NK-92 (cell line): Measurements from ENCODE around the gene FREM2.

Experiments used
- DNase-seq: peaks from one replicate; lab custom pipeline; 2025; ENCODE audit not compliant: unreplicated experiment; lab: John Stamatoyannopoulos, UW

FREM2 gene, protein sequence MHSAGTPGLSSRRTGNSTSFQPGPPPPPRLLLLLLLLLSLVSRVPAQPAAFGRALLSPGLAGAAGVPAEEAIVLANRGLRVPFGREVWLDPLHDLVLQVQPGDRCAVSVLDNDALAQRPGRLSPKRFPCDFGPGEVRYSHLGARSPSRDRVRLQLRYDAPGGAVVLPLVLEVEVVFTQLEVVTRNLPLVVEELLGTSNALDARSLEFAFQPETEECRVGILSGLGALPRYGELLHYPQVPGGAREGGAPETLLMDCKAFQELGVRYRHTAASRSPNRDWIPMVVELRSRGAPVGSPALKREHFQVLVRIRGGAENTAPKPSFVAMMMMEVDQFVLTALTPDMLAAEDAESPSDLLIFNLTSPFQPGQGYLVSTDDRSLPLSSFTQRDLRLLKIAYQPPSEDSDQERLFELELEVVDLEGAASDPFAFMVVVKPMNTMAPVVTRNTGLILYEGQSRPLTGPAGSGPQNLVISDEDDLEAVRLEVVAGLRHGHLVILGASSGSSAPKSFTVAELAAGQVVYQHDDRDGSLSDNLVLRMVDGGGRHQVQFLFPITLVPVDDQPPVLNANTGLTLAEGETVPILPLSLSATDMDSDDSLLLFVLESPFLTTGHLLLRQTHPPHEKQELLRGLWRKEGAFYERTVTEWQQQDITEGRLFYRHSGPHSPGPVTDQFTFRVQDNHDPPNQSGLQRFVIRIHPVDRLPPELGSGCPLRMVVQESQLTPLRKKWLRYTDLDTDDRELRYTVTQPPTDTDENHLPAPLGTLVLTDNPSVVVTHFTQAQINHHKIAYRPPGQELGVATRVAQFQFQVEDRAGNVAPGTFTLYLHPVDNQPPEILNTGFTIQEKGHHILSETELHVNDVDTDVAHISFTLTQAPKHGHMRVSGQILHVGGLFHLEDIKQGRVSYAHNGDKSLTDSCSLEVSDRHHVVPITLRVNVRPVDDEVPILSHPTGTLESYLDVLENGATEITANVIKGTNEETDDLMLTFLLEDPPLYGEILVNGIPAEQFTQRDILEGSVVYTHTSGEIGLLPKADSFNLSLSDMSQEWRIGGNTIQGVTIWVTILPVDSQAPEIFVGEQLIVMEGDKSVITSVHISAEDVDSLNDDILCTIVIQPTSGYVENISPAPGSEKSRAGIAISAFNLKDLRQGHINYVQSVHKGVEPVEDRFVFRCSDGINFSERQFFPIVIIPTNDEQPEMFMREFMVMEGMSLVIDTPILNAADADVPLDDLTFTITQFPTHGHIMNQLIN (N-terminal part only)

DNA sequence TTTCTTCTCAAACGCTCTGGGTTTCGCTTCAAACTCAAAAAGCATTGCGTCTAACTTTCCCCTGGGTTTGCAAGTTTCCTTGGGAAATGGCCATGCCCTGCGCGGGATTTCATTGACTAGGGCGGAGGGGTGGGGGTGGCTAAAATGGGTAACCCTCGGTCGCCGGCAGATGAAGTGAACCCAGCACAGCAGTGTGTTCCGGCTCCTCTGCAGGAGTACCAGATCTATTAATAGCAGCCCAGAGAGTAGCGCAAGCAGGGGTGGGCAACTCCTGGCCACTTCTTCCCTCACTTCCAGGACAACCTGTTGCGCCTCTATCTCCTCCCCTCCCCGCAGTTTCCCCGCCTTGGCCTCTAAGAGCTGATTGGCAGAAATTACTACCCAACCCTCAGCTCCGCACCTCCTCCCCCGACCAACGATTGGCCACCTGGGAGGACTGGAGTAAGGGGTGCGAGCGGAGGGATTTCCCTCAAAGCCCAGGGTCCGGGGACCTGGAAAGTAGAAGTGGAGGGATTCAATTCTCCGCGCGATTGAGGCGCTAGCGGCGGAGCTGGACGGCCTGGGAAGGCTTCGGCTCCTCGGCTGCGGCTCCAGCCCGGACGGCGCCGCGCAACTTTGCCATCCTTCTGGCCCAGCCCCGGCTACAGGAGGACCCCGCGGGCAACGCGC is at the start of gene FREM2:
Gene FREM2 (plus strand): TSS at position 501 of the 669 bp plus-strand sequence. CDS start 268 bp downstream, outside the sequence.
- DNase-seq = no peak

DNA sequence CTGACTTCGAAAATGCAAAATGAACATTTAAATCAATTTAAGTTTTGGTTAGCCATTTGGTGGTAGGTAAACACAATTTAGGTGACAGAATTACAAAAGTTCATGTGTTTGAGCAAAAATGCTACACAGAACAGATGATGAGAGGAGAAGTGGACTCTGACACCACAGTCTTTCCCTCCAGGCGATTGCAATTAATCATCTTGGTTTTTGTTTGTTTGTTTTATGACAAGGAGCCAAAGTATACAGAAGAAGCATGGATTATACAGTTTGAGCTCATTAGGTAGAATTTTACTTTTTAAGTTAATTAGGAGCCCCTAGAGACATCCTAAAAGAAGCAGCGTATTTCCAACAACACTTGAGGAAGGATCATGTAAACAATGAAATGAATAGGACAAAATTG is 49.3 kb upstream of the FREM2 start:
- DNase-seq = no peak

DNA sequence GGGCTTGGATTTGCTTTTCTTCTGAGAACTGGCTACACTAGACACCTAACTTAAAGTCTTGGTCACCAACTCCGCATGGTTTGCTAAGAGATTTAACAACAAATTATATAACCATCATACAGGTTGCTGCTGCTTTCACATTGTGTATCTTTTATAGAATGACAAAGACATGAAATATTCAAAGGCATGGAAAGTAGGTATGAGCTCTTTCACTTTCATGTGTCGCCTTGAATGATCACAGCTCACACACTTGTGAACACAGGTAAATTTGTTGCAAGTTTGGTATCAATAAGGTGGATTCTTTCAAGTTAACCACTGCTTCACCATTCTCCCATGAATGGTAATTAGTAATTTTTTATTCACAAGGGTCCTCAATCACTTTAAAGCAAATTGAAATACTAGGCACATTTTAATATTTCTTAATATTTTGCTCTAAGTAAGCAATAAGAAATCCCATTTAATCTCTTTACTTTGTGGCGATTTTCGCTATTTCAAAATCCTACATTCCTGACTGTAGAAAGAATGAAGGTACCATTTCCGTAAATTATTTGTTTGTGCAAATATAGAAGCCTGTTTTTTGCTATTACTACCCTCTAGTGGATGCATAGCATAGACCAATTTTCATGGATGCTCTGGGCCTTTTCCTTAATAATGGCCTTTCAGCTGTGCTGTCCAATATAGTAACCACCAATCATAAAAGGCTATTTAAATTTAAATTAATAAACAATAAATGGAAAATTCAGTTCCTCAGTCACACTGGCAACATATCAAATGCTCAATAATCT is 45.5 kb upstream of the FREM2 start:
- no peak for DNase-seq

DNA sequence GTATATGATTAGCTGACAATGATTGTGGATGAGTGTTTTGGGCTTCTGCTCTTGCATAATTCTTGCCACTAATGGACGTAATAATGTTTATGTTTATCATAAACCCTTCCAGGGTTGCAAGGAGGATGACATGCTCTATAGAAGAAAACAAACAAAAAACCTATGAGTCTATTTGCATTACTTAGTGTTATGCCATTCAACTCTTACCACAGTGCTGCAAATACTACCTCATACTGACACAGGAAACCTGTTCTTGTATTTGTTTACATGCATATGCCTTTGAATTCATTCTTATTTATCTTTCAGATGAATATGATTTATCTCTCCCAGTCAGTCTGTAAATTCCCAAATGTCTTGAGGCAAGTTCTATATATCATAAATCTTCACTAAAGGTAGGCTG is 39.6 kb upstream of the FREM2 start:
- DNase-seq = no peak

DNA sequence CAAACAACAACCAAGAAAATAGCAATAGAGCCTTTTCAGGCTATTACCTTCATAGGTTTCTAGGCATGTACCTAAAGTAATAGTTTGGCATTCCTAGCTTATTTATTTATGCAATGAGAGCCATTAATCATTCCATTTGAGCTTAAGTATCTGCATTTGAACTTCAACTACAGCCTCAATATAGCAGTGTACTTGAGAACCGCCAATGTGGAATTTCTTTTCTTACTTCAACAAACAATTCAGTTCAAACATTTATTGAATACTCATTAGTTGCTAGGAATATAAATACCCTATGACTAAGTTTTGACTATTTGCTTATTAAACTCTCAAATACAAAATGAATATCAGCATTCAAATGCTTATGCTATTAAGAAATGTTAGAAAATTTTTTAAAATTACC is 38.0 kb upstream of the FREM2 start:
- DNase-seq = no peak

DNA sequence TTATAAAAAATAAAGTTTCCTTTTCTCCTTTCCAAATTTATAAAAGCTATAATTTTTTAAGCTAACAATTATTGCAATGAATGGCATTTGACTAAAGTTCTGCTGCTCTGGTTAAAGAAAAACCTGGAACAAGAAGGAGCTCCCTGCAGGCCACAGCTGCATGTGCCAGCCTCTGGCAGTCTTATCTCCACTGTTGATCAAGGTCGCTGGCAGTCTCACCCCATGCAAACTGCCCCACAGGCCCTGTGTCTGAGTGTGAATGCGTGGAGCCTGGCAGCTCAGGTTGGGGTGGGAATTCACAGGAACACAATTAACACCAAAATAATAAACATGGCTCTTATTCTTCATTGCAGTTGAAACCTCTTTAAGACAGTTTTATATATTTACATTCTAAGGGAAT is 30.2 kb upstream of the FREM2 start:
- DNase-seq = no peak

DNA sequence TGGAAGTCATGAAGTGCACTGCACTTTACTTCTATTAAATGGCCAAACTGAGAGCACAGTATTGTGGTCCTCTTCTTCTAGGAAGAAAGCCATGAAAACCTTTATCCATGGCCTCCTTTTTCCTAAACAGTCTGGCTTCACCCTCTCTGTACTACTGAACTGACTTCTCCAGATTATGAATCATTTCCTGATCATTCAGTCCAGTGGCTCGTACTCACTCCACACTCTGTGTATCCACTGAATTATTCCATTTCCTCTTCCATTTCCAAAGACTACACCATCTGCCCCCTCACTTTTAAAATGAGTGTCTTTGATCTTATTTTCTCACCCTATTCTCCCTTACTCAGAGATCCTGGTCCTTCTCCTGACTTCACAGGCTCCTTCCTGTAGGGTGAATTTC is 29.7 kb upstream of the FREM2 start:
- DNase-seq = no peak

DNA sequence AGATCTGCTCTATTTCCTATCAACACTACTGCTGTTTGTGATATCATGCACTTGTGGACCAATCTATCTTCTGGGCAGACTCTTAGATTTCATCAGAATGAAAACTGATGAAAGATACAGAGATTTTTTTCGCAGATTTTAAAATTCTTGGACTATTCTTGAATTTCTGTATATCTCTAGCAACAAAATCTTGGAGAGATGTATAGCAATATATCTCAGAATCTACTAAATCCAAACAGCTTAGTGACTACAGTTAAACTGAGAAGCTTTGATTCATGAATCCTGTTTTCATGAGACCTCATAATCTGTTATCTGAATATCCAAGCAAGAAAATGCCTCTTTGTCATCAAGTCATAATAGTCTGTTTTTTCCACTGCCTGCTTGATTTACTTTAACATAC is 28.0 kb upstream of the FREM2 start:
- DNase-seq = no peak

DNA sequence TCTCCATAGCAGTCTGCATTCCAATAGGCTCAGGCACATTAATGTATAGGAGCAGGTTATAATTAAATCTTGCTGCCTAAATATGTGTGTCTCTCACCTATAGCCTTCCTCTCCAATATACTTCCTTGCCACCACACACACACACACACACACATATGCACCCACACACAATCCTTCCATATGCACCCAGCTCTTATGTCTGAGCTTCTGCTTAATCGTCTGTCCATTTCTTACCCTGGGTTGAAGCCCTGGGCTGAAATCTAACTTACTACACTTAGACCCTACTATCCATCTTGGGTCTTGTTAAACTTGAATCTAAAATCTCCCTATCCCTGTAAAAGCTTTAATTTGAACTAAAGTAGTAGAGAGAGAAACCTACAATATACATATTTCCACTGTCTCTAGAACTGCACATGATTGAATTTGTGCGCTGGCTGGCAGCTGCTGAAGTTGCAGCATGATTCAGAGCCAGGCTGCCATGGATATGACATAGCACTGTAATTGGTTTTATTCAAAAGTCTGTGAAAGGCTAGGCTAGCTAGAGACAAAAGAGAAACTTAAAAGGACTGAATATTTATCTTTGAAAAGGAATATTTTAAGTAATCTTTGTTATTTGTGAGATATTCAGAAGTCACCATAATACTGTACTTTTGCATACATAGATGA is 25.7 kb upstream of the FREM2 start:
- no peak for DNase-seq

DNA sequence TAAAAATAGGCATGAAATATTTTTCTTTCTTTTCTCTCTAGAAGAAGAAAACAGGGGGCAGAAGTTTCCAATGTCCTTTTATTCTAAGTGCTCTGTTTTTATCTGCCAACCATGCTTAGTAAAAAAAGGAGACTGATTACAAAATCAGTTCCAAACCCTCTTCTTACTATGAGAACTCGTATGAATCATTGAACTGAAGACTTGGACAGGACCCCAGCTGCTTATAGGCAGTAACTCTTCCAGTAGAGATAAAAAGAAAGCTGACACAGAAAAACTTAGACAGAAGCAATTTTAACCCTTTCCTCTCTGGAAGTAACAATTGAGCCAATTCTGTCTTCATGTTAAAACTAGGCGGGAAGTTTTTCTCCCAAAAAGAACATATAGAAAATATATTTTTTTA is 24.5 kb upstream of the FREM2 start:
- DNase-seq = no peak

DNA sequence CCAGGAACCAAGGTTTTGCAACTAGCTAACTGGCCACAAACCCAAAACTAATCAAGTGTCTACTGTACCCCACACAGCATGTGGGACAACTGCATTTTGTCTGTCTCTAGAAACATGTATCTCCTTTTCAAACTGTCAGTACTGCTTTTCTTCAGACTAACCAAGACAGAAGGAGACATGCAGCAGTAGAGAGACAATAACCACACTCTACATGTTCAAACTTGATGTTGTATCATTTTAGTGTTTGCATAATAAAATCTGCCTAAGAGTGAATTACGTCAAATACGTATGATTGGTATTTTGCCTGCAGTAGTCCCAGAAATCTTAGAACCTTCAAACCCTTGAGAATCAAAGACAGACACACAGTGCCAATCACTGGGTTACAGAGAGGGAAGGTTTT is 22.0 kb upstream of the FREM2 start:
- no peak for DNase-seq

DNA sequence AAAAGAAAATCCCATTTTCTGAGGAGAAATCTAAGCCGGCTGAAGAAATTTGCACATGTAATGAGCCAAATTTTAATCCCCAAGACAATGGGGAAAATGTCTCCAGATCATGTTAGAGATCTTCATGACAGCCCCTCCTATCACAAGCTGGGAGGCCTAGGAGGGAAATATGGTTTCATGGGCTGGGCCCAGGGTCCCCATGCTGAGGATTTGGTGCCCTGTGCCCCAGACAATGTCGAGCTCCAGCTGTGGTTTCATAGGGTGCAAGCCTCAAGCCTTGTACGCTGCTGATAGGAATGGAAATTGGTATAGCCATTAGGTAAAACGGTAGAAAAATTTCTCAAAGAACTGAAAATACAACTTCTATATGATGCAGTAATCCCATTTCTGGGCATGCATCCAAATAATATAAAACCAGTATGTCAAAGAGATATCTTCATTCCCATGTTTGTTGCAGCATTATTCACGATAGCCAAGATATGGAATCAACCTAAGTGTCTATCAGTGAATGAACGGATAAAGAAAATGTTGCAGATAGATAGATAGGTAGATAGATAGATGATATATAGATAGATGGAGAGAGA is 19.3 kb upstream of the FREM2 start:
- DNase-seq = no peak

DNA sequence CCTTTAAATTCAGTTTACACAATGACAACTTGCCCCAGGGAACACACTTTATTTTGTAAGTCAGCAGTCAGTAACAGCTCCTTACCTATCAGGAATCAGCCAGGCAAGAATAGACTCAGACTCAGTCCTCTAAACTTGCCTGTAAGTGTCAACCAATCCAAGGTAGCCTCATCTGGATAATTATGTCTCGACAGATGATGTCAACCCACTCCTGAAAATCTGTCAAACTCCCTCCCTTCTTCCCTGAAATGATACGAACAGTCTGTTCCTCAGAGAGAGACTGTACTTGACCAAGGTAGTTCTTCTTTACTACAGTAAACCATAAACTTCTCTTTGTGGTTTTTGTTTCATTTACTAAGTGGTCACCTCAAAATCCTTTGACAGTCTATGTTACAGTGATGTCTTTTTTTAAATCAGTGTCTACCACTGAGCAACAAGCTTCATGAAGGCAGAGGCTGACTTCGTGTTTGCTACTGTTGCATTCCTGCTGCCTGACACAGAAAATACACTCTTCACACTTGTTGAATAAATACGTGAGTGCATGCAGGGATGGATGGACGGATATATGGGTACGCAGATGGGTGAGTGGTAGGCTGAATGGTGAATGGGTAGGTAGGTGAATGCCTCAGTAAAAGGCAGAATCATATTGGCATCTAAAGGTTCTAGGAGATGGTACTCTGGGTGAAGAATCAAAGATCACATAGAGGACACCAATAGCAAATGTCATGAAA is 17.5 kb upstream of the FREM2 start:
- DNase-seq = no peak

DNA sequence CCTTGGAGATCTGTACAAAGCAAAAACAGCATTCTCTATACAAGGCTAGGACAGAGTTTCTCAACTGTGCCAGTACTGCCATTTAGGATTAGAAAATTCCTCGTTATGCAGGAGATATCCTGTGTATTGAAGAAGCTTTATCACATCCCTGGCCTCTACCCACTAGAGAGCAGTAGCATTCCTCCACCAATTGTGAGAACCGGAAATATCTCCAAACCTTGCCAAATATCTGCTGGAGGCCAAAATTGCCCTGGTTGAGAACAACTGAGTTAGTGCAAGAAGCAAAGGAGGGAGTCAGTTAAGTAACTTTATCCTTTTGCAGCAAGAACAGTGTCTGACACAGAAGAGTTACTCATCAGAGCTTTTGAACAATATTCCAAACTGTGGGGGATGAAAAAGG is 16.2 kb upstream of the FREM2 start:
- DNase-seq = no peak

DNA sequence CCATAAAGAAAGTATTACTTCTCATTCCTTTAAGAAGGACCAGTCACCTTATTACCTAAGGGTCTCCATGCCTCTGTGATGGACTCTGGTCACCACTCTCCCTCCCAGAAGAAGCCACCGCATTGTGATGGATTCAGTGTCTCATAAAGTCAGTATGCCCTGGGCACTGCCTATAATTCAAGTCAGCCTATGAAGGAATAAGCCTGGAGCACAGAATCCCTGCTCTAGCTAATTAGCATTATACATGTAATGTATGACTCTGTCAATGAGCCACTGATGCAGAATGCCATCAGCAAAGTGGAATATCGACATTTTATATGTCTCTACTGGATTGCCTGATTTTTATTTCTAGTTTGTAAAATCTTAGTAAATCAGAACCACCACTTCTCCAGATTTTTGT is 14.9 kb upstream of the FREM2 start:
- DNase-seq = no peak

DNA sequence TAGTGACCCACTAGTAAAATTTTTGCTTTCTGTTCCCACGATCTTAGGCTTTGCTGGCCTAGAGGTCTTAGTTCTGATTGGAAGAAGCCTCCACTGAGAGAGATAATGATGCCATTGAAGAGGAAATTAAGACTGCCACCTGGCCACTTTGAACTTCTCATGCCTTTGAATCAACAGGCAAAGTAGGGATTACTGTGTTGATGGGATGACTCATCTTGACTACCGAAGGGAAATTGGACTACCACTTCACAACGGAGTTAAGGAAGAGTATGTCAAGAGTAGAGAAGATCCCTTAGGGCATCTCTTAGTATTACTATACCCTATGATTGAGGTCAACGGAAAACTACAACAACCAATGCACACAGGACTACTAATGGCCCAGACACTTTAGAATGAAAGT is 12.7 kb upstream of the FREM2 start:
- DNase-seq = no peak

DNA sequence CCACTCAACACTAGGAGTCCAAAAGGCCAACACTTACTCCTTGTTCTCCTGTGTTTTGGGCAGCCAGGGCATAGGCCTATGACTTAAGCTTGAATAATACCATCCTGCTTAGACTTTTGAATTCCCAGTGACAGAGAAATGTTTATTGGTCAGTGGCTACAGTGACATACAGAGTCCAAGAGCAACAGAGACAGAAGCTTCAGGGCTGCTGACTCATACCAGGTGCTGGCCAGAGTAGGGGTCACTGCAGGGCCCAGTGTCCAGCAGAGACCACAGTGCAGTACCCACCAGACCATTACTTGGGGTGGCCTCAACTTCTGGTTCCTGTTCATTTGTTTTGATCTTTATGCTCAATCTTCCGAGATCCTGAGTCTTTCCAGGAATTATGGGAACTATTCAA is 6.0 kb upstream of the FREM2 start:
- no peak for DNase-seq

DNA sequence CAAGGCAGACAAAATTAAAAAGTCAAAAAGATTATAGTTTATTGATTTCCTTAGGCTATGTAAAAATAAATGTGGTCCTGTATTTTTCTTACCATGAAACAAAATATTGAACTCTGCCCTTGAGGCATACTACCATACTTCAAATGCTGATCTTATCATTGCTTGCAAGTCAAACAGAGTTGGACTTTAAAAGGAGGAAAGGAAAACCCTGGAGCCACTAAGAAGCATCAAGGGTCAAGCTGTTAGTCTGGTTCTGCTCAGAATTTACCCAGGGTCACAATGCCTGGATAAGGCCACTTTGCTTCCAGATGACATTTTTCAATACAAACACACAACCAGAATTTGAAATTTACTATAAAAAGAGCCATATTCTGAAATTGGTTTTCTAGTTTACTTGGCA is 2.2 kb upstream of the FREM2 start:
- DNase-seq = no peak

DNA sequence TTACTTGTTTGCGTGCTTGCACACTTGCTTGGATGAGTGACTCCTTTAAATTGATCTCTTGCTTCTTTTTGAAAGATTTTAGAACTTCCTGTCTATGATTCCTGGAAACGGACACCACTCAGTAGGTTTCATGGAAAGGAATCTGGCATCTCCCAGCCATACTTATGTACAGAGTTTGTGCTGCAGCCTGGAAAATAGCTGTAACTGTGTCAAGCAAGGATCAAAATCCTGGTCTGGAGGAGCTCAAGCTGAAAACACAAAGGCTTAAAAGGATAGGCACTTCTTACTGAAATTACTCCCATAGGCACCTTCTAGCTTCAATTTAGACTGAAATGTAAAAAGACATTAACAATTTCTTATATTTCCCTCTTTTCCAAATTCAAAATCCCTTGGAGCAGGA is 1.4 kb upstream of the FREM2 start:
- DNase-seq = no peak
